KMS-11 (cell line): ENCODE results near the gene ANKFY1.

ENCODE experiments used
- H2AFZ ChIP-seq: fragments of 200-600 bp; sonication (generic); 2 replicates; pipeline ENCODE4 v1.6.1; 2016; ENCODE audit warnings: antibody characterized with exemption, mixed run types, low read depth
- H3K27ac ChIP-seq: fragments of 200-600 bp; sonication (generic); 2 replicates; pipeline ENCODE4 v1.6.1; 2016; ENCODE audit warnings: mild to moderate bottlenecking, mixed run types
- H3K27me3 ChIP-seq: fragments of 200-600 bp; sonication (generic); 2 replicates; pipeline ENCODE4 v1.6.1; 2017; ENCODE audit warnings: mild to moderate bottlenecking, low read depth, mixed run types, moderate library complexity; ENCODE audit not compliant: insufficient read depth
- H3K36me3 ChIP-seq: fragments of 200-600 bp; sonication (generic); 2 replicates; pipeline ENCODE4 v1.6.1; 2017; ENCODE audit warnings: mild to moderate bottlenecking, mixed run types; ENCODE audit not compliant: insufficient read depth
- H3K4me1 ChIP-seq: fragments of 200-600 bp; sonication (generic); 2 replicates; pipeline ENCODE4 v1.6.1; 2016; ENCODE audit warnings: mild to moderate bottlenecking, low read depth, mixed run types; ENCODE audit not compliant: poor library complexity, severe bottlenecking
- H3K4me2 ChIP-seq: fragments of 200-600 bp; sonication (generic); 2 replicates; pipeline ENCODE4 v1.7.0; 2016; ENCODE audit warnings: mild to moderate bottlenecking, mixed run types
- H3K4me3 ChIP-seq: fragments of 200-600 bp; sonication (generic); IDR thresholded peaks from 2 replicates; pipeline ENCODE4 v1.6.1; 2017; ENCODE audit warnings: low read depth, low read length, mixed read lengths; ENCODE audit not compliant: insufficient read depth
- H3K79me2 ChIP-seq: fragments of 200-600 bp; sonication (generic); 2 replicates; pipeline ENCODE4 v1.6.1; 2016; ENCODE audit warnings: low read depth, mixed run types; ENCODE audit not compliant: insufficient read depth
- H3K9ac ChIP-seq: fragments of 200-600 bp; sonication (generic); 2 replicates; pipeline ENCODE4 v1.6.1; 2016; ENCODE audit warnings: mild to moderate bottlenecking, mixed run types
- H4K20me1 ChIP-seq: fragments of 200-600 bp; sonication (generic); 2 replicates; pipeline ENCODE4 v1.6.1; 2016; ENCODE audit warnings: mild to moderate bottlenecking, mixed run types; ENCODE audit not compliant: insufficient read depth
- TF ChIP-seq, protein P1 (sequence below): fragments of 200-600 bp; sonication (generic); conservative IDR thresholded peaks from 2 replicates; pipeline ENCODE4 v1.6.1; 2017; ENCODE audit warnings: low read depth, mild to moderate bottlenecking, antibody characterized with exemption, low read length, moderate library complexity, mixed read lengths

Gene ANKFY1

DNA sequence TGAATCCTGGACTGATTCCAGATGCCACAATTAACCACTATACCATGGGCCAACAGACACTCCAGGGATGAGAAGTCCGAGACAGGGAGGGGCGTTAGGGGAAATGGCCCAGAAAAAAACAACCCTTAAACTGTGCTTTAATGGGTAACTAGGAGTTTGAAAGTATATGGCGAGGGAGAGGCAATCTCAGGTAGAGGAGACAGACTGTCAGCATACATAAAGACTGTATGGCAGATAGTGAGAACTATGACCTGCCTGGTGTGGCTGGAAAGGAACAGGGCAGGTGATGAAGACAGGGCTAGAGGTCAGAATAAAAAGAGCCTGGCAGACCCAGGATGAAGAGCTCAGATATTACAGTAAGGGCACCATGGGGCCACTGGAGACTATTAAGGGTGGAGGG, 129.1 kb downstream of the ANKFY1 start:
- TF ChIP-seq, protein P1, sequence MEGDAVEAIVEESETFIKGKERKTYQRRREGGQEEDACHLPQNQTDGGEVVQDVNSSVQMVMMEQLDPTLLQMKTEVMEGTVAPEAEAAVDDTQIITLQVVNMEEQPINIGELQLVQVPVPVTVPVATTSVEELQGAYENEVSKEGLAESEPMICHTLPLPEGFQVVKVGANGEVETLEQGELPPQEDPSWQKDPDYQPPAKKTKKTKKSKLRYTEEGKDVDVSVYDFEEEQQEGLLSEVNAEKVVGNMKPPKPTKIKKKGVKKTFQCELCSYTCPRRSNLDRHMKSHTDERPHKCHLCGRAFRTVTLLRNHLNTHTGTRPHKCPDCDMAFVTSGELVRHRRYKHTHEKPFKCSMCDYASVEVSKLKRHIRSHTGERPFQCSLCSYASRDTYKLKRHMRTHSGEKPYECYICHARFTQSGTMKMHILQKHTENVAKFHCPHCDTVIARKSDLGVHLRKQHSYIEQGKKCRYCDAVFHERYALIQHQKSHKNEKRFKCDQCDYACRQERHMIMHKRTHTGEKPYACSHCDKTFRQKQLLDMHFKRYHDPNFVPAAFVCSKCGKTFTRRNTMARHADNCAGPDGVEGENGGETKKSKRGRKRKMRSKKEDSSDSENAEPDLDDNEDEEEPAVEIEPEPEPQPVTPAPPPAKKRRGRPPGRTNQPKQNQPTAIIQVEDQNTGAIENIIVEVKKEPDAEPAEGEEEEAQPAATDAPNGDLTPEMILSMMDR: no peak
- Histone ChIP-seq H3K4me1 (peaks cover 16% of the 10 kb centered on the region), H4K20me1 (no peaks in the 10 kb centered on the region), H3K9ac (no peak overlapping the region), H3K4me2 (no peak overlapping the region), H3K36me3 (no peaks in the 10 kb centered on the region), H3K79me2 (peaks cover 73% of the 10 kb centered on the region), H2AFZ (no peak overlapping the region), H3K27ac (no peak overlapping the region), H3K27me3 (no peaks in the 10 kb centered on the region), H3K4me3 (no peak overlapping the region)

- Histone ChIP-seq H3K79me2 (peaks cover 45% of the 10 kb centered on the region; the same call in 1 of the 2 replicates), H3K27ac (no peak overlapping the region), H3K36me3 (no peaks in the 10 kb centered on the region), H2AFZ (no peak overlapping the region), H4K20me1 (no peaks in the 10 kb centered on the region), H3K4me1 (peaks cover 18% of the 10 kb centered on the region), H3K27me3 (no peaks in the 10 kb centered on the region), H3K4me2 (no peak overlapping the region), H3K9ac (no peak overlapping the region), H3K4me3 (no peak overlapping the region)
- TF ChIP-seq, protein P1: no peak
Observed at GRCh38 chr17:4130715-4131114, 133.1 kb downstream of the ANKFY1 start.

DNA sequence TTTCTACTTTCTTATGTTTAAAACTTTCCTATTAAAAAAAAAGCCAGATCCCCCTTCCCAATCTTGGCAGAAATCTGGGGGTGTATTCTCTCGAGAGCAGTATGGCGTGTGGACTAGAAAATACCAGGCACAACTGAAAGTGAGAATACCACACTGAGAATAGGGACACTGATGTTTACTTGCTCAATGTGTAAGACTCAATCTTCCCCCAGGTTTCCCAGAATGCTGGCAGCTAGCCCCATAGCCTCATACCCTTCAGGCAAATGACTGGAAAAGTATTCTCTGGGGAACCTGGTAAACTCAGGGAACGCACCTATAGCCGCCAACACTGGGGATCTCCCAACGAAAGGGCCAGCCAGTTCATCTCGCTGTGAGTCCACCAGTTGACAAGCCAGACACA, 136.2 kb downstream of the ANKFY1 start:
- Histone ChIP-seq H3K9ac (no peak overlapping the region), H4K20me1 (no peaks in the 10 kb centered on the region), H3K27ac (no peak overlapping the region), H3K4me2 (no peak overlapping the region), H3K36me3 (no peaks in the 10 kb centered on the region), H3K4me3 (no peak overlapping the region), H2AFZ (no peak overlapping the region), H3K27me3 (no peaks in the 10 kb centered on the region), H3K4me1 (peaks cover 18% of the 10 kb centered on the region), H3K79me2 (peaks cover 26% of the 10 kb centered on the region; the same call in 1 of the 2 replicates)
- TF ChIP-seq, protein P1: no peak

DNA sequence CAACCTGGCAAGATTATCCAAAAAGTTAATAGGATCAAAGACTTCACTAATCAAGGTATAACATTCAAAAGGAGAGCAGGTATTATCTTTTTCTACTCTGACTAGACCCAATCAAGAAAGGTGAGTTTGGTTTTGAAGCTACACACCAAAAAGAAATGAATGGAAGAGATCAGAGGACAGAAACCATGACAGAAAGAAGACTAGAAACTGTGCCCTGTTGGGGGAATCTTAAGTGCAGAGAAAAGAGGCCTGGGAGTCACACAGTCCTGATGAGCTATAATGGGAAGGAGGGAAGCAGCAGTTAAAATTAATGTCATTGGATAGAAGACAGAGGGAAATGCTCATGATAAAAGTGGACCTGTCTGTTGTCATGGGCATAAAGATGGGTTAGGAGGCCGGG, 138.2 kb downstream of the ANKFY1 start:
- no peaks in the 10 kb centered on the region for H4K20me1 ChIP-seq
- peaks cover 16% of the 10 kb centered on the region; the same call in 1 of the 2 replicates for H3K79me2 ChIP-seq
- no peak overlapping the region for H3K27ac ChIP-seq
- no peaks in the 10 kb centered on the region for H3K36me3 ChIP-seq
- H3K9ac ChIP-seq: no peak overlapping the region
- no peaks in the 10 kb centered on the region for H3K27me3 ChIP-seq
- no peak overlapping the region for H3K4me3 ChIP-seq
- no peak overlapping the region for H2AFZ ChIP-seq
- peaks cover 18% of the 10 kb centered on the region for H3K4me1 ChIP-seq
- H3K4me2 ChIP-seq: no peak overlapping the region
- TF ChIP-seq, protein P1: no peak
